A549 (cell line): ENCODE results near the gene SNAP25.

Source experiments
- BCL3 ChIP-seq: fragments of >200 bp; sonication (Bioruptor Twin); formaldehyde crosslinking; IDR thresholded peaks from 3 replicates; pipeline ENCODE4 v1.6.1; 2016
- CBX2 ChIP-seq: fragments of 200-600 bp; sonication (generic); IDR thresholded peaks from 2 replicates; pipeline ENCODE4 v1.6.1; 2016; ENCODE audit warnings: low read depth, mild to moderate bottlenecking, borderline replicate concordance
- CTCF ChIP-seq: fragments of >200 bp; sonication (Bioruptor Twin); formaldehyde crosslinking; IDR thresholded peaks from 3 replicates; pipeline ENCODE4 v1.5.1; 2016
- FOSL2 ChIP-seq, 2 experiments: fragments of 450-650 bp in 1 of 2; fragments of >200 bp in 1 of 2; sonication (Bioruptor Twin) in 1 of 2; formaldehyde crosslinking; IDR thresholded peaks; 2 replicates each; pipeline versions ENCODE4 v1.5.0 to v1.6.1; 2016 to 2020; ENCODE audit warnings: mild to moderate bottlenecking in 1 of 2, moderate library complexity in 1 of 2
- MAX ChIP-seq: IDR thresholded peaks from 2 replicates; pipeline ENCODE4 v1.6.1; 2012
- MYC ChIP-seq: IDR thresholded peaks from 2 replicates; pipeline ENCODE4 v1.6.1; 2012; ENCODE audit warnings: mild to moderate bottlenecking, inconsistent platforms, low read length, improper control_type of control experiment, borderline replicate concordance
- NFE2L2 ChIP-seq: fragments of 150-350 bp; conservative IDR thresholded peaks from 2 replicates; pipeline ENCODE4 v1.6.1; 2014; ENCODE audit warnings: low read length
- POLR2A ChIP-seq: IDR thresholded peaks from 2 replicates; pipeline ENCODE4 v1.6.1; 2012; ENCODE audit warnings: mild to moderate bottlenecking, low read length
- RARB ChIP-seq: fragments of 250-450 bp; sonication (Bioruptor Pico); IDR thresholded peaks from 2 replicates; pipeline ENCODE4 v1.8.0; 2021; ENCODE audit warnings: mild to moderate bottlenecking, moderate library complexity
- REST ChIP-seq: fragments of 200-600 bp; sonication (generic); IDR thresholded peaks from 2 replicates; pipeline ENCODE4 v1.6.1; 2016; ENCODE audit warnings: antibody characterized with exemption, mild to moderate bottlenecking, moderate library complexity

- TF ChIP-seq CTCF (no peak), MAX (no peak), POLR2A (no peak), BCL3 (no peak), CBX2 (no peak), MYC (no peak), RARB (CRISPR knock-in tag) (no peak), FOSL2 (IDR thresholded peaks at IDR 0.05) (no peak), FOSL2 (CRISPR knock-in tag; IDR thresholded peaks at IDR 0.05) (no peak), NFE2L2 (no peak), REST (no peak)
Measured at GRCh38 chr20:10178091-10178490, 40.5 kb upstream of the SNAP25 start.
